Stimulated activated naive CD8-positive, alpha-beta T cell treated with anti-CD3 and anti-CD28 coated beads, Interleukin-15, amount 100 ng/mL, for 72 hours (primary cell): ENCODE results near the gene COL11A1.

Experiments used
- ATAC-seq: fragments of 150-1000 bp; cut with Tn5 transposase; 2 replicates; pipeline ENCODE4 v1.10.0; 2021; ENCODE audit warnings: mild to moderate bottlenecking, moderate library complexity
- DNase-seq, 2 donors: peaks; one replicate each; pipeline ENCODE4 v3.0.0; 2021 to 2022
- H3K27ac Mint-ChIP-seq, 2 donors: one replicate each; pipeline ENCODE4 v1.8.0; 2022; ENCODE audit warnings: mild to moderate bottlenecking in 2 of 2, mixed read lengths in 2 of 2, moderate library complexity in 2 of 2
- H3K27me3 Mint-ChIP-seq: one replicate; pipeline ENCODE4 v1.8.0; 2022; ENCODE audit warnings: mixed read lengths
- H3K4me1 Mint-ChIP-seq: one replicate; pipeline ENCODE4 v1.8.0; 2022; ENCODE audit warnings: mild to moderate bottlenecking, mixed read lengths
- H3K4me3 Mint-ChIP-seq, 2 donors: one replicate each; pipeline ENCODE4 v1.8.0; 2022; ENCODE audit warnings: mild to moderate bottlenecking in 2 of 2, mixed read lengths in 2 of 2, moderate library complexity in 1 of 2
- H3K9me3 Mint-ChIP-seq, 2 donors: one replicate each; pipeline ENCODE4 v1.8.0; 2022; ENCODE audit warnings: mixed read lengths in 2 of 2

Gene COL11A1

GRCh38 chr1:102896286-102896685, 212.0 kb downstream of the COL11A1 start:
- ATAC-seq = no peak

GRCh38 chr1:102891868-102892625, 216.3 kb downstream of the COL11A1 start:
- ATAC-seq = no peak
- Mint-ChIP-seq H3K4me3 (no peak overlapping the region), H3K9me3 (no peaks in the 10 kb centered on the region), H3K27me3 (no peaks in the 10 kb centered on the region), H3K27ac (no peak overlapping the region), H3K4me1 (no peaks in the 10 kb centered on the region)
- no peak for DNase-seq

More at GRCh38 chr1:102896286-102896685, 212.0 kb downstream of the COL11A1 start:
- DNase-seq = no peak
- Mint-ChIP-seq H3K9me3 (no peaks in the 10 kb centered on the region), H3K4me1 (no peaks in the 10 kb centered on the region), H3K27me3 (no peaks in the 10 kb centered on the region), H3K27ac (no peak overlapping the region), H3K4me3 (no peak overlapping the region)

GRCh38 chr1:102886638-102887037, 221.7 kb downstream of the COL11A1 start:
- DNase-seq = no peak
- no peaks in the 10 kb centered on the region for H3K4me1 Mint-ChIP-seq
- ATAC-seq = no peak
- no peaks in the 10 kb centered on the region for H3K27me3 Mint-ChIP-seq
- no peak overlapping the region for H3K27ac Mint-ChIP-seq
- no peaks in the 10 kb centered on the region for H3K9me3 Mint-ChIP-seq
- no peak overlapping the region for H3K4me3 Mint-ChIP-seq

GRCh38 chr1:102884238-102884637, 224.1 kb downstream of the COL11A1 start:
- no peaks in the 10 kb centered on the region for H3K9me3 Mint-ChIP-seq
- no peaks in the 10 kb centered on the region for H3K27me3 Mint-ChIP-seq
- no peak for DNase-seq
- no peaks in the 10 kb centered on the region for H3K4me1 Mint-ChIP-seq
- ATAC-seq = no peak
- no peak overlapping the region for H3K27ac Mint-ChIP-seq
- H3K4me3 Mint-ChIP-seq = no peak overlapping the region

DNA sequence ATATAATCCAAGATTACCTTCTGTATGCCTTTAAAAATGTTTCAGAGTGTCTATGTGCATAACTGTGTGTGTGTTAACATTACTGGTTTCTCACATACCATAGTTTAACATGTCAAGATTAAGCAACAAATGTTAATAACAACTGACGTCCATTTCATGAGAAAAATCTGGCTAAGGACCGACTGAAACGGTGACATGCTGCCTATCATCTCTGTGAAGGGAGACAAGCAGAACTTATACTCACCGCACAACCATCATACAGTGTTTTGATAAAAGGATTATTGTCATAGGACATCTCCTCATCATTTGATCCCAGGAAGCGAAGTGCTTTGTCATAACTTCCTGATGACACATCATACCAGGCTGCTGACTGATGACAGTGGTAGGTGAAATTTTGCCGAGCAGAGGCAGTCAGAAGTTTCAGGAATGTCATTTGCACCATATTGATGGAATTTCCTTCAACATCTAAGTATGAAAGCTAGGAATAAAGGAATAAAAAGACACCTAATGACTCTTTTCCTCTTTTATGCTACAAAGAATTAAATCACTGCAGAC, 228.8 kb downstream of the COL11A1 start:
- no peak overlapping the region for H3K27ac Mint-ChIP-seq
- no peak for ATAC-seq

DNA sequence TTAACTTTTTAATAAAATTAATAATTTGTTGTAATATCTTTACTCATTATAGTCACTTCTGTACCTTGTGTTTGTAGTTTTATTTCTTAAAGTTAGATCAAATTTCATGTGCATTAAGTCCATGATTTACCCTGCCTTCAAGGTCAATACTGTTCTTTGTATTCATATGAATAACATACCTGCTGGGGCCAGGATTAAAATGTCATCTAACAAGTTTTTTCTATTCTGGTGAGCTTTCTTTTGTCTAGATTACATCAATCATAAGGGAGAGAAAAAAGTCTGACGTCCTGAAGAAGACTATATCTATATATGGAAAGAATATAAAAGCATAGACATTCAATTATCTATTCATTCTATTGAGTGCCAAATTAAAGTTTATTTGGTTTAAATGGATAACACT, 232.6 kb downstream of the COL11A1 start:
- H3K9me3 Mint-ChIP-seq = peaks cover 10 to 13% of the 10 kb centered on the region in 2 donors
- no peak for DNase-seq
- no peaks in the 10 kb centered on the region for H3K4me1 Mint-ChIP-seq
- no peaks in the 10 kb centered on the region for H3K27me3 Mint-ChIP-seq
- no peak for ATAC-seq
- no peak overlapping the region for H3K4me3 Mint-ChIP-seq
- H3K27ac Mint-ChIP-seq = no peak overlapping the region

More for the DNA sequence above, 228.8 kb downstream of the COL11A1 start:
- no peak overlapping the region for H3K4me3 Mint-ChIP-seq
- no peaks in the 10 kb centered on the region for H3K4me1 Mint-ChIP-seq
- no peaks in the 10 kb centered on the region for H3K27me3 Mint-ChIP-seq
- no peak for DNase-seq
- H3K9me3 Mint-ChIP-seq = no peaks in the 10 kb centered on the region

- no peaks in the 10 kb centered on the region for H3K27me3 Mint-ChIP-seq
Measured at GRCh38 chr1:102872526-102872925, 235.8 kb downstream of the COL11A1 start.

GRCh38 chr1:102872097-102872496, 236.2 kb downstream of the COL11A1 start:
- Mint-ChIP-seq H3K9me3 (peaks cover 14 to 17% of the 10 kb centered on the region in 2 donors), H3K4me3 (no peak overlapping the region), H3K27ac (no peak overlapping the region), H3K27me3 (no peaks in the 10 kb centered on the region), H3K4me1 (no peaks in the 10 kb centered on the region)
- DNase-seq (no peak), ATAC-seq (no peak)

More at GRCh38 chr1:102872526-102872925, 235.8 kb downstream of the COL11A1 start:
- DNase-seq (no peak), ATAC-seq (no peak)
- H3K4me1 Mint-ChIP-seq = no peaks in the 10 kb centered on the region
- peaks cover 10 to 13% of the 10 kb centered on the region in 2 donors for H3K9me3 Mint-ChIP-seq
- no peak overlapping the region for H3K4me3 Mint-ChIP-seq
- H3K27ac Mint-ChIP-seq = no peak overlapping the region

DNA sequence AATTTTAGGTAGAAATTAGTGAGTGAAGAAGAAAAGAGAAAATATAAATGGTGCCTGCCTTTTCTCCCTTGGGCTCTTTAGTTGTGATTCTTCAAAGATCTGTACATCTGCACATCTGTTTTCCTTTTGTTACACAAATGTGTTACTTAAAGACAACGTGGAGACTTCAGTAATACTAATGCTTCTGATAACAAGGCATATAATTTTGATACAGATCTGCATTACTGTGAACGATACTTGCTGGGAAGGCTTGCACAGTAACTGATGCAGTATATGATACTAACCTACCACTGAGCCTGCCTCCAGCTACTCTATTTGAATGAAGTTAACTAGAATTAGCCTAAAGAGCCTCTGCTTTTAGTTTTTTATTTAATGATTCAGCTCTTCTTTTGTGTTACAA, 244.6 kb downstream of the COL11A1 start:
- H3K27me3 Mint-ChIP-seq = no peaks in the 10 kb centered on the region
- no peak for ATAC-seq
- H3K4me1 Mint-ChIP-seq = no peaks in the 10 kb centered on the region
- no peak overlapping the region for H3K4me3 Mint-ChIP-seq
- H3K27ac Mint-ChIP-seq = no peak overlapping the region
- peaks cover 21 to 35% of the 10 kb centered on the region in 2 donors for H3K9me3 Mint-ChIP-seq
- no peak for DNase-seq

GRCh38 chr1:102861247-102861646, 247.1 kb downstream of the COL11A1 start:
- no peak for DNase-seq
- H3K4me1 Mint-ChIP-seq = no peaks in the 10 kb centered on the region
- H3K4me3 Mint-ChIP-seq = no peak overlapping the region
- ATAC-seq = no peak
- H3K9me3 Mint-ChIP-seq = peaks cover 19 to 29% of the 10 kb centered on the region in 2 donors
- no peak overlapping the region for H3K27ac Mint-ChIP-seq
- H3K27me3 Mint-ChIP-seq = no peaks in the 10 kb centered on the region

- ATAC-seq = no peak
- Mint-ChIP-seq H3K4me1 (no peaks in the 10 kb centered on the region), H3K27ac (no peak overlapping the region), H3K9me3 (peaks cover 22 to 28% of the 10 kb centered on the region in 2 donors), H3K27me3 (no peaks in the 10 kb centered on the region), H3K4me3 (no peak overlapping the region)
- DNase-seq = no peak
Measured at GRCh38 chr1:102858695-102859094, 249.6 kb downstream of the COL11A1 start.

DNA sequence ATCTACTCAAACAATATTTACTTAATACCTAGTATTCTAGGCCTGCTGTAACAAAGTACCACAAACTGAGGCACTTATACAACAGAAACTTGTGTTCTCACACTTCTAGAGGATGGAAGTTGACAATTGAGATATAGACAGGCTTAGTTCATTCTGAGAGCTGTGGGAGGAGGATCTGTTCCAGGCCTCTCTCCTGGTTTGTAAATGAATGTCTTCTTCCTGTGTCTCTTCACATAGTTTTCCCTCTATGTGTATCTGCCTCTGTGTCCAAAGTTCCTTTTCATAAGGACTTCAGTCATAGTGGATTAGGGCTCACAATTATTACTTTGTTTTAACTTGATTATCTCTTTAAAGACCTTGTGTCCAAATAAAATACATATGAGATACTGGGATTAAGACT, 251.1 kb downstream of the COL11A1 start:
- H3K27ac Mint-ChIP-seq = no peak overlapping the region
- no peaks in the 10 kb centered on the region for H3K27me3 Mint-ChIP-seq
- DNase-seq = no peak
- H3K4me1 Mint-ChIP-seq = no peaks in the 10 kb centered on the region
- ATAC-seq = no peak
- H3K9me3 Mint-ChIP-seq = peaks cover 22 to 28% of the 10 kb centered on the region in 2 donors
- H3K4me3 Mint-ChIP-seq = no peak overlapping the region

GRCh38 chr1:102853701-102854187, 254.6 kb downstream of the COL11A1 start:
- H3K27ac Mint-ChIP-seq = no peak overlapping the region
- H3K27me3 Mint-ChIP-seq = no peaks in the 10 kb centered on the region
- peak; percentile 64 for ATAC-seq
- DNase-seq = no peak
- no peak overlapping the region for H3K4me3 Mint-ChIP-seq
- H3K4me1 Mint-ChIP-seq = no peaks in the 10 kb centered on the region
- H3K9me3 Mint-ChIP-seq = peaks cover 7 to 18% of the 10 kb centered on the region in 2 donors

GRCh38 chr1:102853136-102853535, 255.2 kb downstream of the COL11A1 start:
- no peaks in the 10 kb centered on the region for H3K27me3 Mint-ChIP-seq
- ATAC-seq = no peak
- H3K27ac Mint-ChIP-seq = no peak overlapping the region

GRCh38 chr1:102852613-102853012, 255.7 kb downstream of the COL11A1 start:
- Mint-ChIP-seq H3K9me3 (peaks cover 14 to 18% of the 10 kb centered on the region in 2 donors), H3K27ac (no peak overlapping the region), H3K27me3 (no peaks in the 10 kb centered on the region), H3K4me3 (no peak overlapping the region), H3K4me1 (no peaks in the 10 kb centered on the region)
- ATAC-seq (no peak), DNase-seq (no peak)

More at GRCh38 chr1:102853136-102853535, 255.2 kb downstream of the COL11A1 start:
- Mint-ChIP-seq H3K4me1 (no peaks in the 10 kb centered on the region), H3K9me3 (peaks cover 11 to 18% of the 10 kb centered on the region in 2 donors), H3K4me3 (no peak overlapping the region)
- DNase-seq = no peak

DNA sequence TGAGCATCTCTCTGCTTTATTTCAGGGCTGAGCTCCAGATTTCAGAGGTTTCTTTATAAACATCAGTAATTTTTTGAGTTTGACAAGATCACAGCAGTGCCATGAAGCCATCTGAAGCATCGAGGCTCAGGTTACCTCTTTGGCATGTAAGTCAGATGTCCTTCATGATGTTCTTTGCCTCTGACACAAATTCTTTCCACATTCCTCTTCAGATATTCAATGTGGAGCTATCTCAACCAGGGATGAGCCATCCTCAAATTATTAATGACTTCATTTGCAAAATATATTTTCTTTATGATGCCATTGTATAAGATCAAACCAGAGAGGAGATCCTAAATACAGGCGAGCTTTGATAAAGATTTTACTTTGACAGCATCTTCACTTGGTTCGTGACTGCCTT, 256.7 kb downstream of the COL11A1 start:
- no peak overlapping the region for H3K27ac Mint-ChIP-seq
- ATAC-seq (no peak), DNase-seq (no peak)

More for the DNA sequence above, 256.7 kb downstream of the COL11A1 start:
- Mint-ChIP-seq H3K9me3 (peaks cover 14 to 17% of the 10 kb centered on the region in 2 donors), H3K4me1 (no peaks in the 10 kb centered on the region), H3K4me3 (no peak overlapping the region), H3K27me3 (no peaks in the 10 kb centered on the region)
